NCI-H2196 (cell line): ENCODE data around the gene NCEH1.
A peak's percentile ranks its signal among the peaks of the same experiment; 100 is the strongest.

Experiments used
- DNase-seq: peaks from one replicate; lab custom pipeline; 2025; ENCODE audit not compliant: unreplicated experiment; lab: John Stamatoyannopoulos, UW

The NCEH1 gene

GRCh38 chr3:172647080-172647479 lies 63.8 kb downstream of the NCEH1 start:
- DNase-seq, result no peak

- peak; percentile 92 for DNase-seq
Measured at GRCh38 chr3:172646439-172647015, 64.3 kb downstream of the NCEH1 start.

DNA sequence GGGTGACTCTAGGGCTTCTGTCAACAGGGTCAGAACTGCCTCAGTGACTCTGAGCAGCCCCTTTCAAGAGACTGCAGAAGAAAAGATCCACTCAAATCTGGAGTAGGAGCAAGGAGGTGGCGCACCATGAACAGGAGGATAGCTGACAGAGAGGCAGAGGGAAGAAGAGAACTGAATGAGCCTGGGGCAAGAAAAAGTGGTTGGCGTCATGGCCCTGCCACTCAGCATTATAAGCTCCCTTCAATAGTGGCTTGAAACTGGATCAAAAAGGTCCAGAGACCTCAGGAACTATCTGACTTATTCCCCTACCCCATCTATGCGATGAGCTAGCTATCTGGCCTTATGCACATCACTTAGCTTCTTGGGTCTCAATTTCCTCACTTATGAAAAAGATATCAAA lies 66.6 kb downstream of the NCEH1 start:
- no peak for DNase-seq

GRCh38 chr3:172643506-172644179 lies 67.2 kb downstream of the NCEH1 start:
- no peak for DNase-seq

- no peak for DNase-seq
Measured at GRCh38 chr3:172641291-172641690, 69.6 kb downstream of the NCEH1 start.

DNA sequence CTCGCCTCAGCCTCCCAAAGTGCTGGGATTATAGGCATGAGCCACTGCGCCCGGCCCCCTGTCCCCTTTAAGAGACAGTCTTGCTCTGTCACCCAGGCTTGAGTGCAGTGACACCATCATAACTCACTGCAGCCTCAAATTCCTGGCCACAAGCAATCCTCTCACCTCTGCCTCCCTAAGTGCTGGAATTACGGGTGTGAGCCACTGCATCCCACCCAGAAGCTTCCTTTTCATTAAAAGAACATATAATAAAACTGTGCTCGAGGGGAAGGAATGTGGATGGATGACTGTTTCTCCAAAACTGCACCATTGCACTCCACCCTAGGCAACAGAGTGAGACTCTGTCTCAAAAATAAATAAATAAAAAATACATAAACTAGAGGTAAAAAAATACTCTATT lies 70.1 kb downstream of the NCEH1 start:
- no peak for DNase-seq

DNA sequence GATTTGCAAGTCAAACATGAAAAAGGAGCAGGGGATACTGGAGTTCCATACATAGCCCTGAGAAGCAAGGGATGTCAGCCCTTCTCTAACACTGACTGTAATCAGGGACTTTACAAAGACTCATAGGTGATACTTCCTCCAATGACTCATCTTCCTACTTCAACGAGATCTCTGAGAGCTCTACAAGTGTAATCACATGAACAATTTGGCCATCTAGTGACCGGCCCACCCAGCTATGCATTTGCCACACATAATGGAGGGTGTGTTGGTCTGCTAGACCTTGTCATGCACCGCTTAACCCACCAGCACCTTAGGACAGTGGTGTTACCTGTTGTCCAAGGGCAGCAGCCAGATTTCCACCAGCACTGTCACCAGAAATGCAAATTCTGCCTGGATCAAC lies 75.3 kb downstream of the NCEH1 start:
- peak; percentile 28 for DNase-seq

DNA sequence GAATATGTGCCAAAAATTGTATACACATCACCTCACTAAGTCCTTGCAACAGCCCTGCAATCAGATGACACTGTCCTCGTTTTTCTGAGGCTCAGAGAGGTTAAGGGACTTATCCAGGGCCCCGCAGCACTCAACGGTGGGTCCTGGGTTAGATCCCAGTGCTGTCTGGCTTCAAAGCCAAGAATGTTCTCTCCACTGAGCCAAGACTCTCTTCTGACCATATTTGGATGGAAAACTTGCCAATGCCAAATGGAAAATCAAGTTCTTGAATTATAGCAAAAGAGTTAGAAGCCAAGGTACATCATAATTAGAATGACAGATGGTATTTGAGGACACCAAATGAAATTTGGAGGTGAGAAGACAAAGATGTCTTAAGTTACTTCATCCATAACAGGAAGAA lies 75.9 kb downstream of the NCEH1 start:
- DNase-seq, result no peak

DNA sequence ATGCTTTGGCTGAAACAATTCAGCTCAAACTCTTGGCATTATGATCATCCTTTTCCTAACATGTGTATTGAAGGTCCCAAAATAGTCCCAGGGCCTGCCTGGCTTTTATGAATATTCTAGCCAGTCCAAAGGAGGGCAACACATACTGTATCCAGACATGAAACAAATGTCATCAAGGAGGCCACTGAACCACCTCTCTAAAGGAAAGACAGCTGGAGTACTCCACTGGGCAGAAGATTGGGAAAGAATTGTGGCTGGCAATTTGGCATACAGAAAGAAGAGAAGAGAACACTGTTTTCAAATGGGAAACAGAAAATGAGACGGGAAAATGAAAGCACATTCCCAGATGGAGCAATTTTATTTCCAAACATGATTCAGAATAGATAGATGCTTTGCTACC lies 80.6 kb downstream of the NCEH1 start:
- no peak for DNase-seq

DNA sequence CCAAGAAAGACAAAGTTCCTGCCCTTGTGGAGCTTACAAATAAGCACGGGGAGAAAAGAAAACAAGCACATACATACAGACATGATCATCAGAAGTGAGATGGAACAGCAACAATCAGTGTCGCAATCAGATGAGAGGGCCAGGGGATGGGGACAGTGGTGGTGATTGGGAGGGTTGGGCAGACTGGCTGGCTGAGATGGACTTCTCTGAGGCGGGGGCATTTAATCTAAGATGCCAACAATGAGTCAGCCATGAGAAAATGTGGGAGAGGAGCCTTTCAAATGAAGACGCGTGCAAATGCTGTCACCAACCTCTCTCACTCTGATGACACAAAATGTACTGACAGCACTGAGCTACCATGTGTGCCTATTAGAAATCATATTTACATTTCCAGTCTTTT lies 81.4 kb downstream of the NCEH1 start:
- DNase-seq, result no peak

GRCh38 chr3:172627057-172627809 lies 83.6 kb downstream of the NCEH1 start:
- no peak for DNase-seq

- no peak for DNase-seq
Measured at GRCh38 chr3:172626021-172626640, 84.7 kb downstream of the NCEH1 start.

DNA sequence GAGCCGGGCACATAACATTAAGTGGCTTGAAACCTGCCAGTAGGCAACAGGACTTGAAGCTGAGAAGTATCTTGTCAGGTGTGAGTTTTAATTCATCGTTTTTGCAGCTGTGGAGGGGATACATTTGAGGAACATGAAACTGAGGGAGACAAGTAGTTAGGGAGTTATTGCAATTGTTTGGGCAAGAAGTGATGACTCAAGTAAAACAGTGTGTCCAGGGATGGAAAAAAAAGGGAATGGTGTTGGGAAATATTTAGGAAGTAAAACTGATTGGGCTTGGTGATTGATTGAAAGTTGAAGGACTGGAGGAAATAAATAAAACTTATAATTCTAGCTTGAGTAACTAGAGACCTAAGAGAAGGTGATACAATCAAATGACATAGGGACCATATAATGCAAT lies 85.5 kb downstream of the NCEH1 start:
- no peak for DNase-seq

GRCh38 chr3:172624999-172625398 lies 85.9 kb downstream of the NCEH1 start:
- DNase-seq, result no peak

DNA sequence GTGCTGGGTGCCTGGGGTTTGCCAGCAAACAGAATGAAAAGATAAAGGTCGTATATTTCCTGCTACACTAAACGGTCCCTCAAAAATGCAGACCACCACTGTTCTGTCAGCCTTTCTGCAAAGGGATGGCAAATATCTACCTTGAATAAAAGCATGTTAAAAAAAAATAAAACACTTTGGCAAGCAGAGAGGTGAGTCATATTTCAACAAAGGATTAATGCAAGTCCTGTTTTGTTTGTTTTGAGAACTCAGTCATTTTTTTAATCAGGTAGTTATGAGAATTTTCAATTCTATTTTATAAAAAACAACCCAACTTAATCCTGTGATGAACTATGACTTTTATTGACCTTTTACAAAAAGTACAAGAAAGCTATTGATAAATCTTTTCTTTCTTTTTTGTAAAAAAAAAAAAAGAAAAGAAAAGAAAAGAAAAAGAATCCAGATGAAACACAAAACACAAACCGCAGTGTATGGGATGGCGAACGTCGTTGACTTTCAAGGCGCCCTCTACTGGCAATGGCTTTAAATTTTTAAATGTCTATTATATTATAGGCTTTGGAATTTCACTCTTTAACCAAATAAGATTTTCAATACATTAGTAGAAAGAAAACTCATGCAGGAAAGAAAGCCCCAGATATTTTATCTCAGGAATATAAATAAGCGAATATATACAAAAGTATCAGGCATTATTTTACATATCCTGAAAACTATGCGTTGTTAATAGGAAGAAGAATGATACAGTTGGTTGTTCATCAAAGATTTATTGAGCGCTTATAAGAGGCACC lies 87.8 kb downstream of the NCEH1 start:
- DNase-seq, result peak; percentile 44

DNA sequence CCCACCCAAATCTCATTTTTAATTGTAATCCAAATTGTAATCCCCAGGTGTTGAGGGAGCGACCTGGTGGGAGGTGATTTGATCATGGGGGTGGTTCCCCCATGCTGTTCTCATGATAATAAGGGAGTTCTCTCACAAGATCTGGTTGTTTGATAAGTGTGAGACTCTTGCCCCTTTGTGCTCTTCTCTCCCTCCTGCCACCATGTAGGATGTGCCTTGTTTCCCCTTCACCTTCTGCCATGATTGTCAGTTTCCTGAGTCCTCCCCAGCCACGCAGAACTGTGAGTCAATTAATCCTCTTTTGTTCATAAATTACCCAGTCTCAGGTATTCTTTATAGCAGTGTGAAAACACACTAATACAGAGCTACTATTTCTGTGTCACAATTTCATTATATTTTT lies 88.7 kb downstream of the NCEH1 start:
- DNase-seq, result no peak

- no peak for DNase-seq
Measured at GRCh38 chr3:172617976-172618375, 92.9 kb downstream of the NCEH1 start.

DNA sequence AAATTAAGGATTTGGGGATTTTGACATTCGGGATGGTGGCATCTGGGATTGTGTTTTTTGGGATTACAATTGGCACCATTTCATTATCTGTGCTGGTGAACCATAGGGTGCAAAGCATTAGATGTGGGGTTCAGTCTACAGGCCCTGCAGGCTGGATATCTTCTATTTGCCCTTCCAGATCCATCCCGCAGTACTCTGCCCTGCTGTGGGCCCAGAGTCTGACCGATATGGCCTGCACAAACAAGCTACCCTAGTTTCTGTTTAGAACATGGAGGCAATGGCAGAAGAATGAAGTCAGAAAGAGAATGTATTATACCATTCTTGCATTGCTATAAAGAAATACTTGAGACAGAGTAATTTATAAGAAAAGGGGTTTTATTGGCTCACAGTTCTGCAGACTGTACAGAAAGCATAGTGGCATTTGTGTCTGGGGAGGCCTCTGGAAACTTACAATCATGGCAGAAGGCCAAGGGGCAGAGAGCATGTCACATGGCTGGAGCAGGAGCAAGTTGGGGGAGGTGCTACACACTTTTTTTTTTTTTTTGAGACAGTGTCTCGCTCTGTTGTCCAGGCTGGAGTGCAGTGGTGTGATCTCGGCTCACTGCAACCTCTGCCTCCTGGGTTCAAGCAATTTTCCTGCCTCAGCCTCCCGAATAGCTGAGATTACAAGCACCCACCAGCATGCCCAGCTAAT lies 93.7 kb downstream of the NCEH1 start:
- no peak for DNase-seq

DNA sequence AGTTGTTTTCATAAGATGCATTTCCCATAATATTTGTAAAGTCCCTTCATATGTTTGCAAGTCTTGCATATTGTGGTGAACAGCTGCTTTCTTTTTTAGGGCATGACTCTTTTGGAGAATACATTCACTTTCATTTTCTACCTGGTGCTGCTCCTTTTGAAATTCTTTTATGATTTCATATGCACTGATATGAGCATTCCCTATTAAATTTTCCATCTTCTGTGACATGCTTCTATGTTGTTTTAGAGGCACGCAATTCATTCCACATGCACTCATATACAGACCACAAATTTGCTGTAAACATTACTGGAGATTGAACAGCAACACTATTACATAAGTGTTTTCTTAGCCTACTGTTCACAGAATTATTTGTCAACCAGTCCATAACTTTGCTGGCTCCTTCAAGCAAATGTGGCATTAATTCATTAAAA lies 94.8 kb downstream of the NCEH1 start:
- no peak for DNase-seq

- no peak for DNase-seq
Measured at GRCh38 chr3:172615296-172615695, 95.6 kb downstream of the NCEH1 start.
